Dermis blood vessel endothelial cell (primary cell): ENCODE data around the gene SH2D7. TPM values are rescaled to one million over a fixed set of nuclear protein-coding genes. Genes with fewer than 3 reads are reported as not detected.

Experiments
- DNase-seq: peaks from one replicate; pipeline ENCODE4 v3.0.0; 2010
- total RNA-seq: library from RNA; depleted of rRNA; stranded (reverse); fragments of >200 nt; gene quantifications from 2 replicates; pipeline ENCODE4 v1.2.3, GENCODE V29; 2014

The SH2D7 gene
- total RNA-seq, result not detected in 2 replicates

- DNase-seq, result no peak
Measured at GRCh38 chr15:78092261-78093041, at the start of gene SH2D7. Gene SH2D7 (plus strand): TSS chr15:78092561. CDS start chr15:78092585, 24 bp downstream.

- no peak for DNase-seq
Measured at GRCh38 chr15:78044407-78045155, 47.8 kb upstream of the SH2D7 start.

GRCh38 chr15:78045189-78045588 is 47.2 kb upstream of the SH2D7 start:
- no peak for DNase-seq

GRCh38 chr15:78046796-78047341 is 45.5 kb upstream of the SH2D7 start:
- peak; percentile 81 for DNase-seq

- peak; percentile 65 for DNase-seq
Measured at GRCh38 chr15:78047761-78048627, 44.4 kb upstream of the SH2D7 start.

GRCh38 chr15:78048628-78048920 is 43.8 kb upstream of the SH2D7 start:
- peak; percentile 37 for DNase-seq

GRCh38 chr15:78049691-78050440 is 42.5 kb upstream of the SH2D7 start:
- peak; percentile 61 for DNase-seq

- DNase-seq, result no peak
Measured at GRCh38 chr15:78050441-78050809, 41.9 kb upstream of the SH2D7 start.

GRCh38 chr15:78050826-78051225 is 41.5 kb upstream of the SH2D7 start:
- no peak for DNase-seq

- DNase-seq, result no peak
Measured at GRCh38 chr15:78051596-78051995, 40.8 kb upstream of the SH2D7 start.

GRCh38 chr15:78052001-78052401 is 40.4 kb upstream of the SH2D7 start:
- DNase-seq, result peak; percentile 63

GRCh38 chr15:78052545-78052944 is 39.8 kb upstream of the SH2D7 start:
- DNase-seq, result no peak

GRCh38 chr15:78054518-78054917 is 37.8 kb upstream of the SH2D7 start:
- DNase-seq, result no peak

- DNase-seq, result no peak
Measured at GRCh38 chr15:78054966-78055365, 37.4 kb upstream of the SH2D7 start.

- DNase-seq, result no peak
Measured at GRCh38 chr15:78055919-78056713, 36.2 kb upstream of the SH2D7 start.

- DNase-seq, result peak; percentile 55
Measured at GRCh38 chr15:78056714-78057269, 35.6 kb upstream of the SH2D7 start.

- no peak for DNase-seq
Measured at GRCh38 chr15:78057803-78058202, 34.6 kb upstream of the SH2D7 start.

GRCh38 chr15:78058401-78058935 is 33.9 kb upstream of the SH2D7 start:
- no peak for DNase-seq

GRCh38 chr15:78059110-78059839 is 33.1 kb upstream of the SH2D7 start:
- peak; percentile 77 for DNase-seq

- DNase-seq, result no peak
Measured at GRCh38 chr15:78060232-78060631, 32.1 kb upstream of the SH2D7 start.
